ENCODE results near the gene EIPR1.

DNA sequence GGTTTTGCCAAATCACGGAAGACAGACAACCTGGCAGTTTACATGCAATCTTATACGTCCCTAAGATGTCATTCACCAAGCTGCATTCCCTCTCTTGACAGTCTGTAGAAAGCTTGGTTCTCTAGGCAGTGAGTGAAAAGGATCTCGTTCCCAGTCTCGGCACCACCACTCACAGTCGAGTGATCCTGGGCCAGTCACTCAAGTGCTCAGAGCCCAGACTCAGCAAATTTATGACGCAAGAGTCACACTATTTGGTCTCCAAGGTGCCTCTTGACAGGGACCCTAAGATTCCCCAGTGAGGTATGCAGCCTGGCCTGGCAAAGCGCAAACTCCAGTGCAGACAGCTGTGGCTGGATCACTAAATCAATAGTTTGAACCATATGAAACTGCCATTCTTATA is 77.9 kb downstream of the EIPR1 start:
- TF ChIP-seq, protein P1, sequence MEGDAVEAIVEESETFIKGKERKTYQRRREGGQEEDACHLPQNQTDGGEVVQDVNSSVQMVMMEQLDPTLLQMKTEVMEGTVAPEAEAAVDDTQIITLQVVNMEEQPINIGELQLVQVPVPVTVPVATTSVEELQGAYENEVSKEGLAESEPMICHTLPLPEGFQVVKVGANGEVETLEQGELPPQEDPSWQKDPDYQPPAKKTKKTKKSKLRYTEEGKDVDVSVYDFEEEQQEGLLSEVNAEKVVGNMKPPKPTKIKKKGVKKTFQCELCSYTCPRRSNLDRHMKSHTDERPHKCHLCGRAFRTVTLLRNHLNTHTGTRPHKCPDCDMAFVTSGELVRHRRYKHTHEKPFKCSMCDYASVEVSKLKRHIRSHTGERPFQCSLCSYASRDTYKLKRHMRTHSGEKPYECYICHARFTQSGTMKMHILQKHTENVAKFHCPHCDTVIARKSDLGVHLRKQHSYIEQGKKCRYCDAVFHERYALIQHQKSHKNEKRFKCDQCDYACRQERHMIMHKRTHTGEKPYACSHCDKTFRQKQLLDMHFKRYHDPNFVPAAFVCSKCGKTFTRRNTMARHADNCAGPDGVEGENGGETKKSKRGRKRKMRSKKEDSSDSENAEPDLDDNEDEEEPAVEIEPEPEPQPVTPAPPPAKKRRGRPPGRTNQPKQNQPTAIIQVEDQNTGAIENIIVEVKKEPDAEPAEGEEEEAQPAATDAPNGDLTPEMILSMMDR (IDR thresholded peaks at IDR 0.05) = no peak
- TF ChIP-seq POLR2A (IDR thresholded peaks at IDR 0.05) (no peak), POLR2AphosphoS5 (IDR thresholded peaks at IDR 0.05) (no peak), EP300 (IDR thresholded peaks at IDR 0.05; ENCODE audit: low read depth) (no peak)
